ENCODE data around the gene AWAT2.

Gene AWAT2

DNA sequence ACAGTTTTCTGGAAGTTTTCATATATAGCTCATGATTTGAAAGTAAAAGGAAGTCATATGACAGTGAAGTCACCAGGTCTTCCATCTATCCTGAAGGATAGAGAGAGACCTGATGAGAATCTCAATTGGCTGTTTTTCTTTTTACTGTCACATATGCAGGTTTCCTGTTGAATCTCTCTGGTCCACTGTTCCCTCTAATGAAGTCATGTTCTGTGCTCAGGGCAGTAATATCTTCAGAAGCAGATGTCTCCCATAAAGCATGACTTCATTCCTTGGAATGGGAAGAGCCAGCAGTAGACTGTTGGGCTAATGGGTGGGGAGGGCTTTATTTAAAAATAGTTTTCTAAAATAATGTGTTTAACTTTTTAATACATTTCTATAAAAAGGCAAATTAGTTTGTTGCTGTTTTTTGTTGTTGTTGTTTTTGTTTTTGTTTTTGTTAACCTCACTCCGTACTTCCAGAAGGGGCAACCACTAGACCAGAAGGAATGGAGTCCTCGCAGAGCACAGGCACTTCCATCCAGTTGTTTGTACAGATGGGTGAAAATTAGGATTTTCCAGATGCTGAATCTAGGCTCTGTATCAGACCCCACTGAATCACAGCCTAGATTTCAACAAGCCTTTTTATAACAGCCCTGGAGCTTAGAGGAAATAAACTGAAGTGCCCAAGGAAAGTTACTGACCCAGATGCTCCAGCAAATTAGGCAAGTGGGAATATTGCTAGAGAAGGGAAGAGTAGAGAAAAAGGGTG is 54.2 kb downstream of the AWAT2 start:
- DNase-seq, result no peak

DNA sequence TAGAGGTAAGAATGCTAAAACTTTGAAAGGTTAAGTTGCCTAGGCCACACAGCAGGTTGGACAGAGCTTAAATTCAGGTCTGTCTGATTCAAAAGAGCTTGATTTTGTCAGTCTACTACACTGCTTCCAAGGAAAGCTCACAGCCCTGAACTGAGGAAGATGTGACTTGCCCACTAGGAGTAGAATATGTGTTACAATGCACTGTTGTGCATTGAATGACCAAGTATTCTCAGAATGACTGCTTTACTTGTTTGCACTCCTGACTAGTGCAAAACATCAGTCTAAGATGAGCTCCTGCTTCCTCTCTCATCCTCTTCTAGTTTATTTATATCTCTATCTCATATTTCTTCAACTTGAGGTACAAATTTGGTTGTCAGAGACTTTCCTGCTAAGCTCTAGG is 56.2 kb downstream of the AWAT2 start:
- DNase-seq, result no peak

DNA sequence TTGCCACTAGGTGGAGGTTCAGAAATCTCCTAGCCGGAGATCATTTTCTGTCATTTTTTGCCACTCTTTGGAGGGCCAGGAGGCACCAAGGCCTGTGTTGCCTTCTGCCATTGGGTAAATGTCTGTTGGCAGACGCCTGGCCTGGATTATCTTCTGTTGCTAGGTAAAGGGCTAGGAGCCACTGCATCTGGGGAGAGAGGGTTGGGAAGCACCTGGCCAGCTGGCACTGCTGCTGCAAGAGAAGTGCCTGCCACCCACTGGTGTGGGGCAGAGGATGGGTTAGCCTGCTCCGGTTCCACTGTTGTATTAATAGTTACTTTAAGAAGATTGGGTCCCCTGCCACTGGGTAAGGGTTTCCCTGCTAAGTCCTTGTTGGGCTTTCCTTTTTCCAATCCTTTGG is 58.1 kb downstream of the AWAT2 start:
- DNase-seq, result no peak

Measured in stimulated activated CD4-positive, alpha-beta T cell treated with anti-CD3 and anti-CD28 coated beads, Interleukin-2, amount 100 ng/mL, for 24 hours (primary cell).